Stimulated activated CD8-positive, alpha-beta memory T cell treated with anti-CD3 and anti-CD28 coated beads, Interleukin-4, amount 100 ng/mL, for 1 hour (primary cell): Measurements from ENCODE around the gene CAVIN2.

Experiments
- DNase-seq, 2 donors: peaks; one replicate each; pipeline ENCODE4 v3.0.0-alpha.2; 2020; ENCODE audit warnings: low read depth in 2 of 2, low spot score in 1 of 2

CAVIN2 gene, protein sequence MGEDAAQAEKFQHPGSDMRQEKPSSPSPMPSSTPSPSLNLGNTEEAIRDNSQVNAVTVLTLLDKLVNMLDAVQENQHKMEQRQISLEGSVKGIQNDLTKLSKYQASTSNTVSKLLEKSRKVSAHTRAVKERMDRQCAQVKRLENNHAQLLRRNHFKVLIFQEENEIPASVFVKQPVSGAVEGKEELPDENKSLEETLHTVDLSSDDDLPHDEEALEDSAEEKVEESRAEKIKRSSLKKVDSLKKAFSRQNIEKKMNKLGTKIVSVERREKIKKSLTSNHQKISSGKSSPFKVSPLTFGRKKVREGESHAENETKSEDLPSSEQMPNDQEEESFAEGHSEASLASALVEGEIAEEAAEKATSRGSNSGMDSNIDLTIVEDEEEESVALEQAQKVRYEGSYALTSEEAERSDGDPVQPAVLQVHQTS

DNA sequence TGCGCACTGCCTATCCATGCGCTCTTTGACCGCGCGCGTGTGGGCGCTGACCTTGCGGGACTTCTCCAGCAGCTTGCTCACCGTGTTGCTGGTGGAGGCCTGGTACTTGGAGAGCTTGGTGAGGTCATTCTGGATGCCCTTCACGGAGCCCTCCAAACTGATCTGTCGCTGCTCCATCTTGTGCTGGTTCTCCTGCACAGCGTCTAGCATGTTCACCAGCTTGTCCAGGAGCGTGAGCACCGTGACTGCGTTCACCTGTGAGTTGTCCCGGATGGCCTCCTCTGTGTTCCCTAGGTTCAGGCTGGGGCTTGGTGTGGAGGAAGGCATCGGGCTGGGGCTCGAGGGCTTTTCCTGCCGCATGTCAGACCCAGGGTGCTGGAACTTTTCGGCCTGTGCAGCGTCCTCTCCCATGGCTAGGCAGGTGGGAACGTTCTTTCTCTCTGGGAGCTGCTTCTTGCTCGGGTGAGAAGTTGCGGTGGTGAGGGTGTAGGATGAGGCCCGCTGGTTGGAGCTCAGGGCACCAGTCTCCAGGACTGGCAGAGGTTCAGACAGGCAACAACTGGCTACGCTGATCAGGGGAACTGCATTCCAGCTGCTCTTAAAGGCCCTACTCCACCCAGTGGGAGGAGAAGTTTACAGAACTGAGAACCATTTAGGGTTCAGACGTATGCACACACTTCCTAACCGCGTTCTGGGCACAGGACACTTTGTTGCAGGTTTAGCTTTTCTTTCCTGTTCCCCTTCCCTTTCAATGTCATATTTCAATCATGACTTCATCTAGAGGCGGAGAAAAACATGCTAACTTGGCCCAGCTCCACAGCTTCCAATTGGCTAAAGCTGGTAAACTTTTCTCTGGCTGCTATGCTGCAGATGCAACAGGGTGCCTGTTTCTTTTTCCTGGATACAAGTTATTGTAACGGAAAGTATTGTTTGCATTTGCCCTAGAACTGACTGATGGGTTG lies at the start of gene CAVIN2:
Gene CAVIN2 (minus strand): TSS at position 574 of the 962 bp plus-strand sequence. CDS start 163 bp downstream, at position 411.
- DNase-seq: no peak

GRCh38 chr2:191895743-191896142 lies 48.9 kb upstream of the CAVIN2 start:
- no peak for DNase-seq

DNA sequence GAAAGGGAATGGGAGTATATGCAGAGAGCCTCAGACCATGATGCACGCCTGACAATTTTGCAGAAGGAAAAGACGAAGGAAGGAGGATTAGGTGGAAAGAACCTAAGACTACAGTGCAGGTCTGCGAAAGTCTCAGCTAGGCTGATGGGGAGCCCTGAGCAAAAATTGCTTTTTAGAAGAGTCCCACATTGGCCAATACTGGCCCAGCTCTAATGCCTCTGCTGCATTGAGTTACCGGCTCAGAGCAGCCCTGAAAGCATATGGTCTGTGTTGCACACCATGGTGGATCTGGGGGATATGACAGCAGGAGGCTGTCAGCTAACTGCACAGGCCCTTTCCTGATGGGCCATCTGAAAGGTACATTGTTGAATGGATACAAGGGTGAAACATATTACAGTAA lies 48.3 kb upstream of the CAVIN2 start:
- DNase-seq: no peak

- DNase-seq: no peak
These were observed 47.8 kb upstream of the CAVIN2 start for GRCh38 chr2:191894681-191895147.

DNA sequence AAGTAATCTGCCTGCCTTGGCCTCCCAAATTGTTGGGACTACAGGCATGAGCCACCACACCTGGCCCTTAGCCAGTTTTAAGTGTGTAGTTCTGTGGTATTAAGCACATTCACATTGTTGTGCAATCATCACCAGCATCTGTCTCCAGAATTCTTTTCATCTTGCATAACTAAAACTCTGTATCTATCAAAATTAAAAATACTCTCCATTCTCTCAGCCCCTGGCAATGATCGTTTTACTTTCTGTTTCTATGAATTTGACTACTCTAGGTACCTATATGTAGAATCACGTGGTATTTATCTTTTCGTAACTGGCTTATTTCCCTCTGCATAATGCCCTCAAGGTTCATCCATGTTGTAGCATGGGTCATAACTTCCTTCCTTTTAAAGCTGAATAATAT lies 45.5 kb upstream of the CAVIN2 start:
- no peak for DNase-seq

GRCh38 chr2:191891656-191892055 lies 44.8 kb upstream of the CAVIN2 start:
- DNase-seq: no peak

GRCh38 chr2:191889931-191890330 lies 43.0 kb upstream of the CAVIN2 start:
- DNase-seq: no peak

GRCh38 chr2:191888400-191889166 lies 41.7 kb upstream of the CAVIN2 start:
- DNase-seq: no peak

- no peak for DNase-seq
These were observed 38.8 kb upstream of the CAVIN2 start for GRCh38 chr2:191885650-191886049.

DNA sequence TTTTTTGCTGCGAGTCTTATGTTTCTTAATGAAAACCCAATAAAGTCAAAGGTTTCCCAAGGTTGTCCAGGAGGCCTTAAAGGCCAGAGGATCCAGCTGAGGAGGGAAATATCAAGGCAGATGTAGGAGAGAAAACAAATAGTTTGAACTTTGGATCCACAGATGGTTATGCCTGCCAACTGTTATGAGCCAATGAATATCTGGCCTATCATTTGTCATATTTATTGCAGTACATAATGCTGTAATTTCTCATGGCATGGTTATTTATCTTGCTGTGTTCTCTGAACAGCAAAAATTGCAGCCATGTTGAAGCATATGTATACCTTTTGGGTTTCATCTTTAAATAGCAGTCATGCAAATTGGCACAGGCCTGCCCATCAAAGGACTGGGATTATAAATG lies 38.2 kb upstream of the CAVIN2 start:
- no peak for DNase-seq

- DNase-seq: no peak
These were observed 35.3 kb upstream of the CAVIN2 start for GRCh38 chr2:191881982-191882816.

GRCh38 chr2:191878548-191879279 lies 31.8 kb upstream of the CAVIN2 start:
- DNase-seq: no peak

GRCh38 chr2:191877875-191878274 lies 31.0 kb upstream of the CAVIN2 start:
- no peak for DNase-seq

- DNase-seq: no peak
These were observed 29.0 kb upstream of the CAVIN2 start for GRCh38 chr2:191875859-191876258.

- DNase-seq: no peak
These were observed 23.9 kb upstream of the CAVIN2 start for GRCh38 chr2:191870744-191871143.

DNA sequence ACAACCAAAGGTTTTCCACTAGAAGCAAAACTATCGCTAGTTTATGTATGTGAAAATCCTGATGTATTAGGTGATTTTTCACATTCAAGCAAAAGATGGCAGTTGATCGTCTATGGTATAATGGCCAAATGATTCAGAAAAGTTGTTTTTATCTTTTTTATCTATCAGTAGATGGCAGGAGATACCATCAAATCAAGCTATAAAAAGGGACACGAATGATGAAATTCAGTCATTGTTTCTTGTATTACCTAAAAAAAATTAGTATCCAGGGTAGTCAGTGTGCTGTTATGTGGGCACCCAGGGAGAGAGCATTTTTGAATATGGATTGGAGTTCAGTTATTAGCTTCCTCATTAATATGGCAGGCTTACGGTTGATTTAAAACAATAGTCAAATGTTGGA lies 22.9 kb upstream of the CAVIN2 start:
- DNase-seq: no peak

- no peak for DNase-seq
These were observed 22.3 kb upstream of the CAVIN2 start for GRCh38 chr2:191869178-191869577.

DNA sequence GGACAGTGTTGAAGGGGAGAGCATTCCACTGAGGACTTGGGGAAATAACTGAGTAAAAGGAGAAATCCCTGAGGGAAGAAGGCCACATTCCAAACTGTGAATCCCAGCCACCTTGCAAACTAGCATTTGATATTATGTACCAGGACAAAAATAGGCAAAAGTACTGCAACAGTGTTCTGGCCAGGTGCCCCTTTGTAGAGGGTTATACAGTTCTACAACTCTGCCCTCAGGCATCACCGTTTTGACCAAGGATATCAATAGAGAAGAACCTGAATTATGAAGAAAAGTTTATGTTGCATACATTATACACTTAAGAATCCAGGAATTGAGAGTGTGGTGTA lies 20.6 kb upstream of the CAVIN2 start:
- DNase-seq: no peak

- no peak for DNase-seq
These were observed 20.0 kb upstream of the CAVIN2 start for GRCh38 chr2:191866675-191867506.
